Measurements from ENCODE around the gene FBLN2. TPM values are rescaled to one million over a fixed set of nuclear protein-coding genes. Genes with fewer than 3 reads are reported as not detected.

The FBLN2 gene
- total RNA-seq, 1 experiment from 2014 or later: 0.39 TPM

- TF ChIP-seq ZFX (IDR thresholded peaks at IDR 0.05) (no peak), FOSL1 (IDR thresholded peaks at IDR 0.05; ENCODE audit: low read depth) (no peak), SP1 (IDR thresholded peaks at IDR 0.05; ENCODE audit: low read depth) (no peak), SIN3A (IDR thresholded peaks at IDR 0.05; ENCODE audit: low read depth) (no peak), CBX3 (IDR thresholded peaks at IDR 0.05; ENCODE audit: low read depth) (no peak), POLR2A (IDR thresholded peaks at IDR 0.05; ENCODE audit: borderline replicate concordance, extremely low read depth, insufficient read depth, insufficient read length) (no peak)
Measured at GRCh38 chr3:13624671-13625125, 75.8 kb downstream of the FBLN2 start (continued).

DNA sequence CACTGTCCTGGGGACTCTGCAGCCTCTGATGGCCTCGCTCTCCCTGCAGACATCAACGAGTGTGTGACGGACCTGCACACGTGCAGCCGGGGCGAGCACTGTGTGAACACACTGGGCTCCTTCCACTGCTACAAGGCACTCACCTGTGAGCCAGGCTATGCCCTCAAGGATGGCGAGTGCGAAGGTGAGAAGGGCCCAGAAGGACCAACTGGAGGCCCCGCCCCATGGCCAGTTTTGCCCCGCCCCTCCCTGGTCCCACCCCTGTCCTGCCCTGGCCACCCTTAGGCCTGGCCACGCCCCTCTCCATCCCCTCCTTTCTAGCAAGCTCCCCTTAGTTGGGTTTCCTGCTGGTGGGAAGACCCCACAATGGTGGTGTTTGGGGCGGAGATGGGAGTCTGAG lies 77.5 kb downstream of the FBLN2 start:
- no peaks in the 10 kb centered on the region for H3K27me3 ChIP-seq (ENCODE audit: insufficient read depth, low read length)
- no peaks in the 10 kb centered on the region for H4K20me1 ChIP-seq (ENCODE audit: insufficient read depth)
- H2AFZ ChIP-seq (ENCODE audit: low read depth, low read length, poor library complexity, severe bottlenecking): no peak overlapping the region
- BruUV-seq (replicated peaks): no TSS peak
- DNase-seq (ENCODE audit: low read depth, low spot score) (no peak), ATAC-seq (peak; percentile 55; the same call in 1 of the 2 replicates)
- H3K36me3 ChIP-seq (ENCODE audit: control insufficient read depth in 1 of 2, insufficient read depth in 2 of 2, low read length in 2 of 2): no peaks in the 10 kb centered on the region
- intact Hi-C loops (cut with micrococcal nuclease): no loop called here
- H3K9me2 ChIP-seq (ENCODE audit: insufficient read depth): no peaks in the 10 kb centered on the region
- H3K9me3 ChIP-seq (ENCODE audit: control insufficient read depth in 1 of 2, insufficient read depth in 1 of 2, low read depth in 1 of 2, low read length in 2 of 2): no peaks in the 10 kb centered on the region
- RAD21 ChIA-PET (ENCODE audit: low non-redundant PET in 1 of 2, low total read pairs in 2 of 2, uncharacterized antibody in 2 of 2, unreplicated experiment in 2 of 2): no interaction called here
- no peak overlapping the region for H3K4me2 ChIP-seq (ENCODE audit: low read length)
- CTCF ChIA-PET: no interaction called here
- POLR2A ChIA-PET: no interaction called here
- no peak overlapping the region for H3K4me3 ChIP-seq (replicated peaks in 1 of 2; ENCODE audit: low read depth in 1 of 2, low read length in 2 of 2)
- H3K4me1 ChIP-seq (ENCODE audit: control insufficient read depth in 1 of 2, insufficient read depth in 2 of 2, low read length in 2 of 2): no peaks in the 10 kb centered on the region
- no peaks in the 10 kb centered on the region for H3K79me2 ChIP-seq (ENCODE audit: insufficient read depth, low read length)
- TF ChIP-seq CEBPB (IDR thresholded peaks at IDR 0.05; ENCODE audit: low read depth): no peak
- H3K9ac ChIP-seq (ENCODE audit: low read length): no peak overlapping the region
- H3K27ac ChIP-seq (ENCODE audit: low read depth, low read length): no peak overlapping the region

GRCh38 chr3:13626915-13627460 lies 78.1 kb downstream of the FBLN2 start:
- Histone ChIP-seq H3K27me3 (ENCODE audit: insufficient read depth, low read length) (no peaks in the 10 kb centered on the region), H3K9ac (ENCODE audit: low read length) (no peak overlapping the region), H3K9me3 (ENCODE audit: control insufficient read depth in 1 of 2, insufficient read depth in 1 of 2, low read depth in 1 of 2, low read length in 2 of 2) (no peaks in the 10 kb centered on the region), H4K20me1 (ENCODE audit: insufficient read depth) (no peaks in the 10 kb centered on the region), H3K27ac (ENCODE audit: low read depth, low read length) (no peak overlapping the region), H2AFZ (ENCODE audit: low read depth, low read length, poor library complexity, severe bottlenecking) (no peak overlapping the region), H3K36me3 (ENCODE audit: control insufficient read depth in 1 of 2, insufficient read depth in 2 of 2, low read length in 2 of 2) (no peaks in the 10 kb centered on the region), H3K79me2 (ENCODE audit: insufficient read depth, low read length) (no peaks in the 10 kb centered on the region), H3K9me2 (ENCODE audit: insufficient read depth) (no peaks in the 10 kb centered on the region), H3K4me2 (ENCODE audit: low read length) (no peak overlapping the region), H3K4me3 (replicated peaks in 1 of 2; ENCODE audit: low read depth in 1 of 2, low read length in 2 of 2) (no peak overlapping the region), H3K4me1 (ENCODE audit: control insufficient read depth in 1 of 2, insufficient read depth in 2 of 2, low read length in 2 of 2) (no peaks in the 10 kb centered on the region)
- no peak for ATAC-seq
- POLR2A ChIA-PET: no interaction called here
- DNase-seq (ENCODE audit: low read depth, low spot score): no peak
- RAD21 ChIA-PET (ENCODE audit: low non-redundant PET in 1 of 2, low total read pairs in 2 of 2, uncharacterized antibody in 2 of 2, unreplicated experiment in 2 of 2): no interaction called here
- CTCF ChIA-PET: no interaction called here
- intact Hi-C loops (cut with micrococcal nuclease): no loop called here
- BruUV-seq (replicated peaks): no TSS peak
- TF ChIP-seq, protein P1, sequence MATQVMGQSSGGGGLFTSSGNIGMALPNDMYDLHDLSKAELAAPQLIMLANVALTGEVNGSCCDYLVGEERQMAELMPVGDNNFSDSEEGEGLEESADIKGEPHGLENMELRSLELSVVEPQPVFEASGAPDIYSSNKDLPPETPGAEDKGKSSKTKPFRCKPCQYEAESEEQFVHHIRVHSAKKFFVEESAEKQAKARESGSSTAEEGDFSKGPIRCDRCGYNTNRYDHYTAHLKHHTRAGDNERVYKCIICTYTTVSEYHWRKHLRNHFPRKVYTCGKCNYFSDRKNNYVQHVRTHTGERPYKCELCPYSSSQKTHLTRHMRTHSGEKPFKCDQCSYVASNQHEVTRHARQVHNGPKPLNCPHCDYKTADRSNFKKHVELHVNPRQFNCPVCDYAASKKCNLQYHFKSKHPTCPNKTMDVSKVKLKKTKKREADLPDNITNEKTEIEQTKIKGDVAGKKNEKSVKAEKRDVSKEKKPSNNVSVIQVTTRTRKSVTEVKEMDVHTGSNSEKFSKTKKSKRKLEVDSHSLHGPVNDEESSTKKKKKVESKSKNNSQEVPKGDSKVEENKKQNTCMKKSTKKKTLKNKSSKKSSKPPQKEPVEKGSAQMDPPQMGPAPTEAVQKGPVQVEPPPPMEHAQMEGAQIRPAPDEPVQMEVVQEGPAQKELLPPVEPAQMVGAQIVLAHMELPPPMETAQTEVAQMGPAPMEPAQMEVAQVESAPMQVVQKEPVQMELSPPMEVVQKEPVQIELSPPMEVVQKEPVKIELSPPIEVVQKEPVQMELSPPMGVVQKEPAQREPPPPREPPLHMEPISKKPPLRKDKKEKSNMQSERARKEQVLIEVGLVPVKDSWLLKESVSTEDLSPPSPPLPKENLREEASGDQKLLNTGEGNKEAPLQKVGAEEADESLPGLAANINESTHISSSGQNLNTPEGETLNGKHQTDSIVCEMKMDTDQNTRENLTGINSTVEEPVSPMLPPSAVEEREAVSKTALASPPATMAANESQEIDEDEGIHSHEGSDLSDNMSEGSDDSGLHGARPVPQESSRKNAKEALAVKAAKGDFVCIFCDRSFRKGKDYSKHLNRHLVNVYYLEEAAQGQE (IDR thresholded peaks at IDR 0.05; ENCODE audit: low read depth): no peak
- TF ChIP-seq POLR2A (IDR thresholded peaks at IDR 0.05; ENCODE audit: borderline replicate concordance, extremely low read depth, insufficient read depth, insufficient read length): no peak
- no peak for TF ChIP-seq EGR1 (IDR thresholded peaks at IDR 0.05; ENCODE audit: low read depth)
- no peak for TF ChIP-seq SIN3A (IDR thresholded peaks at IDR 0.05; ENCODE audit: low read depth)
- no peak for TF ChIP-seq ZBTB33 (IDR thresholded peaks at IDR 0.05; ENCODE audit: extremely low read depth, insufficient replicate concordance, low read length)
- no peak for TF ChIP-seq FOSL1 (IDR thresholded peaks at IDR 0.05; ENCODE audit: low read depth)
- TF ChIP-seq EZH2 (IDR thresholded peaks at IDR 0.05): no peak

Data from HCT116 (cell line).